Measurements from ENCODE around the gene UCP3.

Gene UCP3

DNA sequence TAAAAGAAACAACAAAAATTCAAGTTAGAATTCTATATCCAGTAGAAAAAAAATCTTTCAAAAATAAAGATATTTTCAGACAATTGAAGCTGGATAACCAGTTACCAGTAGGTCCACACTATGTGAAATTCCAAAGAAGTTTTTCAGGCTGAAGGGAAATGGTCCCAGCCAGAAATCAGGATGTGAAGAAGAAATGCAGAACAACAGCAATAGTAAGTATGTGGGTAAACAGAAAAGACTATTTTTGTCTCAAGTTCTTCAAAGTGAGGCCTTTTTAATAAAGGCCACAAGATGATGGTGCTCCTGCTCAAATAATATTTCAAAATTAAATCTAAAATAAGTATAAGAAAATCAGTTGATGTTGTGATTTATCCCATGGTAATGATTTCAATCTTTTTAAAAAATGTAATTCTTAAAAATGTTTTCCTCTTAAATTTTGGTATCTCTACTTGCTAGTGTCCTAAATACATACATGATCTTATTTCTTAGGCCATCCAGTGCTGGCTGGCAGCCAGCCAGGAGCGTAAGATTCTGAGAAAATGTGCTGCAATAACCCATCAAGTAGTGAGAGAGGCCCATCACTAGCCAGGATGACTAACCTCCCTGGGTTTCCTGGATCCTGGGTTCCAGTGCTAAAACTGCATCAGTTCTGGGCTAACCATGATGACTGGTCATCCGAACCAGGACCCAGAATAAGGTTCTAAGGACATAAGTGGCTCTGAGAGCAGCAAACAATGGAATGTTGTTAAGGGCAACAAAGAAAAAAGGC lies 15.6 kb upstream of the UCP3 start:
- DNase-seq (ENCODE audit: low read depth), result peak; percentile 13
- in situ Hi-C loops (cut with HindIII; ENCODE audit: low sequenced_read_pairs), result no loop called here
- no peak overlapping the region for H3K4me3 ChIP-seq (ENCODE audit: low read depth, low read length)
- TF ChIP-seq, protein P1, sequence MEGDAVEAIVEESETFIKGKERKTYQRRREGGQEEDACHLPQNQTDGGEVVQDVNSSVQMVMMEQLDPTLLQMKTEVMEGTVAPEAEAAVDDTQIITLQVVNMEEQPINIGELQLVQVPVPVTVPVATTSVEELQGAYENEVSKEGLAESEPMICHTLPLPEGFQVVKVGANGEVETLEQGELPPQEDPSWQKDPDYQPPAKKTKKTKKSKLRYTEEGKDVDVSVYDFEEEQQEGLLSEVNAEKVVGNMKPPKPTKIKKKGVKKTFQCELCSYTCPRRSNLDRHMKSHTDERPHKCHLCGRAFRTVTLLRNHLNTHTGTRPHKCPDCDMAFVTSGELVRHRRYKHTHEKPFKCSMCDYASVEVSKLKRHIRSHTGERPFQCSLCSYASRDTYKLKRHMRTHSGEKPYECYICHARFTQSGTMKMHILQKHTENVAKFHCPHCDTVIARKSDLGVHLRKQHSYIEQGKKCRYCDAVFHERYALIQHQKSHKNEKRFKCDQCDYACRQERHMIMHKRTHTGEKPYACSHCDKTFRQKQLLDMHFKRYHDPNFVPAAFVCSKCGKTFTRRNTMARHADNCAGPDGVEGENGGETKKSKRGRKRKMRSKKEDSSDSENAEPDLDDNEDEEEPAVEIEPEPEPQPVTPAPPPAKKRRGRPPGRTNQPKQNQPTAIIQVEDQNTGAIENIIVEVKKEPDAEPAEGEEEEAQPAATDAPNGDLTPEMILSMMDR (IDR thresholded peaks at IDR 0.05; ENCODE audit: low read depth, low read length, missing control alignments), result no peak

DNA sequence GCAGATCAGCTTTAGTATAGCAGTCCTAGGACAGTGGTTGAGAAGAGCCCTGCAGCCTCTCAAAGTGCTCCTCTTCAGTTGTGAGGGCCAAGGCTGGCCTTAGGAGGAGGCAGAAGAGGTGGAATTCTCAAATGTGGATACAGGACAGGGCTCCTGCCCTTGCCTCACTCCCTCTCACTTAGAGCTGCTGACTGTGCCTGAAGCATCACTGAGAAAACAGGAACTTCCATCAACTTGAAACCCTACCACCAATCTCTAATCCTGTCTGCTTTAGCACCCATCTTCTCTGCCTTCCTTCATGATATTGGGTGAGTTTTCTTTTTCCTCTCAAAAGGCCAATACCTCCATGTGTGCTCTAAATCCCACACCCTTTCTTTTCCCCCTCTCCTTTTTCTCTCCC lies 14.4 kb upstream of the UCP3 start:
- H3K4me3 ChIP-seq (ENCODE audit: low read depth, low read length), result no peak overlapping the region
- in situ Hi-C loops (cut with HindIII; ENCODE audit: low sequenced_read_pairs), result no loop called here
- TF ChIP-seq, protein P1 (IDR thresholded peaks at IDR 0.05; ENCODE audit: low read depth, low read length, missing control alignments), result no peak
- DNase-seq (ENCODE audit: low read depth), result no peak

DNA sequence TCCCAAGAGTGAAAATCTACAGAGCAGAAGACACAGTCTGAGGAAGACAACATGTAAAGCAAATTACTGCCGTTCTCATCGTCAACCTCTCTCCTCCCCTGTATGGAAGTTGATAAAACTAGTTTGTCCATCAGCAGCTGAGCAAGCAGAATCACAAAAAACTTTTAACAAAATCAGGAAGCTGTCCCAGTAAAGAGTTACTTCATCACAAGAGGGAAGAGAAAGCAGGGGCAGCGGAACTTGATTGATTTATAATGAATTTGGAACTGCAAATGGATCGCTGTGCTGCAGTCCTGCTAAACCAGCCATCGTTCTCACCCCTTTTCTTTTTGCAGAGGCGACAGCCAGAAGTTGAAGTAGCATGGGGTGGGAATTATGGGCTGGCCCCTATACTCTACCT lies 13.7 kb upstream of the UCP3 start:
- TF ChIP-seq, protein P1 (IDR thresholded peaks at IDR 0.05; ENCODE audit: low read depth, low read length, missing control alignments), result no peak
- DNase-seq (ENCODE audit: low read depth), result no peak
- in situ Hi-C loops (cut with HindIII; ENCODE audit: low sequenced_read_pairs), result no loop called here

DNA sequence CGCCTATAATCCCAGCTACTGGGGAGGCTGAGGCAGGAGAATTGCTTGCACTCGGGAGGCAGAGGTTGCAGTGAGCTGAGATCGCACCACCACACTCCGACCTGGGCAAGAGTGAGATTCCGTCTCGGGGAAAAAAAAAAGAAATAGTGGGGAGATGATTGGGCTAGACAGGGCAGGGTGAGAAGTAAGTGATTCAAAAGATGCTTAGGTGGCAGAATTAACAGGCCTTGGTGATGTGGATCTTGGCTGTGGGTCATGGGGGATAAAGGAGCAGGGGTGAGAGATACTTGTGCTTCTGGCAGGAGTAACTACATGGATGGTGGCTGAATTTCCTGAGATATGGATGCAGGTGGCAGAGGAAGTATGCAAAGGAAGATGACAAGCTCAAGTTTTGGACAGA lies 13.1 kb upstream of the UCP3 start:
- H3K4me3 ChIP-seq (ENCODE audit: low read depth, low read length), result no peak overlapping the region
- TF ChIP-seq, protein P1 (IDR thresholded peaks at IDR 0.05; ENCODE audit: low read depth, low read length, missing control alignments), result no peak
- DNase-seq (ENCODE audit: low read depth), result no peak
- in situ Hi-C loops (cut with HindIII; ENCODE audit: low sequenced_read_pairs), result no loop called here

More for the DNA sequence above, 13.7 kb upstream of the UCP3 start:
- H3K4me3 ChIP-seq (ENCODE audit: low read depth, low read length), result no peak overlapping the region

DNA sequence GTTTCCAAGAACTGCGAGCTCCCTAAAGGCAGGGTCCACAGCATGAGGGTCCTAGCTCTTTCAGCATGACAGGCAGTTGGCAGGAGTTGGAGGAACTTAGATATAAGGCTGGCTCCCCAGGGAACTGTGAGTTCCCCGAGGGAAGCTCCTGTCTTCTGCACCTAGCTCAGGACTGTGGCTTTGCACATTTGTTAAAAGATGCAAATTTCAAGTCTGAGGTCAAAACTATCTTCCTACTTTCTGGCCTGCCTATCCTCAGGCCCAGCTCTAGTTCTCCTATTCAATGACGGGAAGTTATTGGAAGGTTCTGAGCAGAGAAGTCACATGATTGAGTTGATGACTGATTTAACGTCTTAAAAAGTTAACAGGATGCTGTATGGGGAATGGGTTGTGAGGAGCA lies 11.7 kb upstream of the UCP3 start:
- no peak for DNase-seq (ENCODE audit: low read depth)
- no peak overlapping the region for H3K4me3 ChIP-seq (ENCODE audit: low read depth, low read length)
- in situ Hi-C loops (cut with HindIII; ENCODE audit: low sequenced_read_pairs), result no loop called here
- TF ChIP-seq, protein P1 (IDR thresholded peaks at IDR 0.05; ENCODE audit: low read depth, low read length, missing control alignments), result no peak

DNA sequence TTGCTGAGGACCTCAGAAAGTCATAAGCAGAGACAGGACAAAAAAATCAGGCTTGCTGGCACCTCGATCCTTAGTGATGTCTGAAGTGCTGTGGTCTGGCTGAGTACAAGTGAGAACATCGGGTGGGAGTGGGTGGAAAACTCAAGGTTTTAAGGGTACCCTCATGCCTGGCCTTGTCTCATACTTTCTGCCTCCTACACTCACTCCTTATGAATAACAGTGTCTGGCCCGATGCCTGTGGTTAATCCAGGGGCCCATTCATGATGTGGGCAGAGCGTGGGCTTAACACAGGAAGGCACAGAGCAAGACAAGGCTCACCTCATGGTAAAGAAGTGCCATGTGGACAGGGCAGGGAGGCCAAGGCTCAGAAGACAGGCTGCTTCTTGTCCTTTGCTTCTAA lies 11.0 kb upstream of the UCP3 start:
- in situ Hi-C loops (cut with HindIII; ENCODE audit: low sequenced_read_pairs), result no loop called here
- DNase-seq (ENCODE audit: low read depth), result no peak
- no peak overlapping the region for H3K4me3 ChIP-seq (ENCODE audit: low read depth, low read length)
- TF ChIP-seq, protein P1 (IDR thresholded peaks at IDR 0.05; ENCODE audit: low read depth, low read length, missing control alignments), result no peak

Data from astrocyte of the cerebellum (primary cell).